HepG2 (cell line): ENCODE results near the gene MAPK13. TPM values are rescaled to one million over a fixed set of nuclear protein-coding genes. Genes with fewer than 3 reads are reported as not detected.

ENCODE experiments used
- AKNA ChIP-seq: sonication (generic); formaldehyde crosslinking; IDR thresholded peaks from 2 replicates; pipeline ENCODE4 v1.4.0; 2020; ENCODE audit warnings: missing genetic modification reagents, borderline replicate concordance
- BHLHE40 ChIP-seq: IDR thresholded peaks from 2 replicates; pipeline ENCODE4 v1.6.1; 2011; ENCODE audit warnings: low read length, improper control_type of control experiment
- DPF2 ChIP-seq: sonication (generic); formaldehyde crosslinking; IDR thresholded peaks from 2 replicates; pipeline ENCODE4 v1.4.0; 2020; ENCODE audit warnings: mild to moderate bottlenecking, low read depth, missing genetic modification reagents, borderline replicate concordance
- ELF1 ChIP-seq: sonication (generic); formaldehyde crosslinking; IDR thresholded peaks from 2 replicates; pipeline ENCODE4 v1.4.0; 2020; ENCODE audit warnings: missing genetic modification reagents
- ESRRA ChIP-seq: sonication (generic); formaldehyde crosslinking; IDR thresholded peaks from 2 replicates; pipeline ENCODE4 v1.5.1; 2020; ENCODE audit warnings: mild to moderate bottlenecking, low read depth, missing genetic modification reagents
- FOXC1 ChIP-seq: sonication (generic); formaldehyde crosslinking; IDR thresholded peaks from 2 replicates; pipeline ENCODE4 v1.8.0; 2022; ENCODE audit warnings: mild to moderate bottlenecking, missing genetic modification reagents, borderline replicate concordance
- HDAC6 ChIP-seq: fragments of 200-600 bp; sonication (generic); IDR thresholded peaks from 2 replicates; pipeline ENCODE4 v1.7.0; 2017; ENCODE audit warnings: mild to moderate bottlenecking, antibody characterized with exemption, low read length, low read depth
- HES4 ChIP-seq: sonication (generic); formaldehyde crosslinking; IDR thresholded peaks from 2 replicates; pipeline ENCODE4 v1.9.0; 2021; ENCODE audit warnings: mild to moderate bottlenecking, missing genetic modification reagents, borderline replicate concordance
- IRX3 ChIP-seq: sonication (generic); formaldehyde crosslinking; IDR thresholded peaks from 2 replicates; pipeline ENCODE4 v1.8.1; 2023; ENCODE audit warnings: mild to moderate bottlenecking, low read depth, missing genetic modification reagents, borderline replicate concordance
- JDP2 ChIP-seq: sonication (generic); formaldehyde crosslinking; IDR thresholded peaks from 2 replicates; pipeline ENCODE4 v1.8.1; 2022; ENCODE audit warnings: missing genetic modification reagents, borderline replicate concordance
- MAZ ChIP-seq, 2 experiments: sonication (generic) in 1 of 2; formaldehyde crosslinking in 1 of 2; IDR thresholded peaks; 2 replicates each; pipeline versions ENCODE4 v1.5.0 to v1.6.1; 2012 to 2020; ENCODE audit warnings: low read depth in 2 of 2, mild to moderate bottlenecking in 2 of 2, borderline replicate concordance in 1 of 2, improper control_type of control experiment in 1 of 2, low read length in 1 of 2, missing genetic modification reagents in 1 of 2, moderate library complexity in 1 of 2
- MXD4 ChIP-seq: IDR thresholded peaks from 2 replicates; pipeline ENCODE4 v1.6.1; 2016; ENCODE audit warnings: mild to moderate bottlenecking, missing biosample characterization, missing genetic modification reagents
- NCOA2 ChIP-seq: sonication (generic); formaldehyde crosslinking; IDR thresholded peaks from 2 replicates; pipeline ENCODE4 v1.8.0; 2022; ENCODE audit warnings: inconsistent platforms
- NR2F6 ChIP-seq, 2 experiments: IDR thresholded peaks; 2 replicates each; pipeline ENCODE4 v1.6.1; 2016; ENCODE audit warnings: antibody characterized with exemption in 1 of 2, mild to moderate bottlenecking in 1 of 2
- SATB2 ChIP-seq: sonication (generic); formaldehyde crosslinking; IDR thresholded peaks from 2 replicates; pipeline ENCODE4 v1.5.0; 2020; ENCODE audit warnings: missing genetic modification reagents
- ZNF138 ChIP-seq: sonication (generic); formaldehyde crosslinking; IDR thresholded peaks from 2 replicates; pipeline ENCODE4 v1.5.0; 2020; ENCODE audit warnings: mild to moderate bottlenecking, low read depth, missing genetic modification reagents
- ZNF230 ChIP-seq: sonication (generic); formaldehyde crosslinking; IDR thresholded peaks from 2 replicates; pipeline ENCODE4 v1.4.0; 2020; ENCODE audit warnings: mild to moderate bottlenecking, missing genetic modification reagents
- polyA plus RNA-seq, 8 experiments: library from polyadenylated mRNA; depleted of rRNA in 3 of 8; stranded (reverse) in 7 of 8; unstranded in 1 of 8; fragments of >200 nt; fragmentation: Illumina TruSeq in 4 of 8; extraction: Trizol in 4 of 8; gene quantifications; 2 replicates each; pipeline versions ENCODE4 v1.2.1 to v1.2.3, GENCODE V29; 2011 to 2016; ENCODE audit warnings: low read depth in 4 of 8, missing spikeins in 1 of 8, mixed read lengths in 1 of 8; ENCODE audit not compliant: insufficient read depth in 1 of 8
- total RNA-seq, 5 experiments: library from RNA; depleted of rRNA; stranded (reverse); fragments of >200 nt; fragmentation: Illumina TruSeq; extraction: Trizol; gene quantifications; 2 replicates each; pipeline ENCODE4 v1.2.3, GENCODE V29; 2016; ENCODE audit warnings: low read depth in 1 of 5
- TF ChIP-seq, protein P1 (sequence below): IDR thresholded peaks from 2 replicates; pipeline ENCODE4 v1.6.1; 2016; ENCODE audit warnings: missing biosample characterization, missing genetic modification reagents, low read depth
- TF ChIP-seq, protein P2 (sequence below): sonication (generic); formaldehyde crosslinking; IDR thresholded peaks from 2 replicates; pipeline ENCODE4 v1.8.0; 2022; ENCODE audit warnings: missing genetic modification reagents, mild to moderate bottlenecking, inconsistent platforms, borderline replicate concordance
- TF ChIP-seq, protein P3 (sequence below): IDR thresholded peaks from 2 replicates; pipeline ENCODE4 v1.6.1; 2016; ENCODE audit warnings: mild to moderate bottlenecking, missing biosample characterization, missing genetic modification reagents

The MAPK13 gene
- total and polyA plus RNA-seq, 2 of the 13 experiments (the other 11 are each of a cell fraction or from before 2014, with no cell fraction given) = 12.7 to 43.4 TPM

- TF ChIP-seq ZNF230 (CRISPR knock-in tag) (no peak), HES4 (CRISPR knock-in tag) (no peak), FOXC1 (no peak; the same call in 1 of the 2 replicates), ZNF138 (CRISPR knock-in tag) (no peak), JDP2 (CRISPR knock-in tag) (no peak), SATB2 (CRISPR knock-in tag) (no peak), MXD4 (CRISPR knock-in tag) (peak; percentile 75), NCOA2 (CRISPR knock-in tag) (peak; percentile 95), IRX3 (no peak), NR2F6 (IDR thresholded peaks at IDR 0.05) (peak; percentile 74), NR2F6 (CRISPR knock-in tag; IDR thresholded peaks at IDR 0.05) (peak; percentile 91), ELF1 (CRISPR knock-in tag) (peak; percentile 80), HDAC6 (no peak), BHLHE40 (peak; percentile 82), AKNA (CRISPR knock-in tag) (no peak), MAZ (IDR thresholded peaks at IDR 0.05; ENCODE audit: borderline replicate concordance, low read depth, low read length) (no peak), MAZ (CRISPR knock-in tag; IDR thresholded peaks at IDR 0.05; ENCODE audit: low read depth) (peak; percentile 48; the same call in 1 of the 2 replicates), ESRRA (CRISPR knock-in tag) (peak; percentile 78), DPF2 (peak; percentile 98)
- TF ChIP-seq, protein P1, sequence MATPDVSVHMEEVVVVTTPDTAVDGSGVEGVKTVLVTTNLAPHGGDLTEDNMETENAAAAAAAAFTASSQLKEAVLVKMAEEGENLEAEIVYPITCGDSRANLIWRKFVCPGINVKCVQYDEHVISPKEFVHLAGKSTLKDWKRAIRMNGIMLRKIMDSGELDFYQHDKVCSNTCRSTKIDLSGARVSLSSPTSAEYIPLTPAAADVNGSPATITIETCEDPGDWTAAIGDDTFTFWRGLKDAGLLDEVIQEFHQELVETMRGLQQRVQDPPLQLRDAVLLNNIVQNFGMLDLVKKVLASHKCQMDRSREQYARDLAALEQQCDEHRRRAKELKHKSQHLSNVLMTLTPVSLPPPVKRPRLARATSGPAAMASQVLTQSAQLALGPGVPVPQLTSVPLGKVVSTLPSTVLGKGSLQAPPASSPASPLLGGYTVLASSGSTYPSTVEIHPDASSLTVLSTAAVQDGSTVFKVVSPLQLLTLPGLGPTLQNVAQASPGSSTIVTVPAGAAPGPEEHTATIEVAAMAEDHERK (CRISPR knock-in tag) = no peak
- TF ChIP-seq, protein P2, sequence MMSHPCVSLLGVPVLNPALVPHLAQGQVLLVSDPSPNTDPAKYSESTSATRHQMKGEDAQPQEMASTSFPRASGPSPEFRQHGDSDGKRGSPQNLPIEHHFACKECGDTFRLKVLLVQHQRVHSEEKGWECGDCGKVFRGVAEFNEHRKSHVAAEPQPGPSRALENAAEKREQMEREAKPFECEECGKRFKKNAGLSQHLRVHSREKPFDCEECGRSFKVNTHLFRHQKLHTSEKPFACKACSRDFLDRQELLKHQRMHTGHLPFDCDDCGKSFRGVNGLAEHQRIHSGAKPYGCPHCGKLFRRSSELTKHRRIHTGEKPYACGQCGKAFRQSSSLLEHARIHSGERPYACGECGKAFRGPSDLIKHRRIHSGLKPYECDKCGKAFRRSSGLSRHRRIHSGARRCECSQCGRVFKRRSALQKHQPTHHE (CRISPR knock-in tag) = no peak
- TF ChIP-seq, protein P3, sequence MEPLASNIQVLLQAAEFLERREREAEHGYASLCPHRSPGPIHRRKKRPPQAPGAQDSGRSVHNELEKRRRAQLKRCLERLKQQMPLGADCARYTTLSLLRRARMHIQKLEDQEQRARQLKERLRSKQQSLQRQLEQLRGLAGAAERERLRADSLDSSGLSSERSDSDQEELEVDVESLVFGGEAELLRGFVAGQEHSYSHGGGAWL (CRISPR knock-in tag) = no peak
Observed at GRCh38 chr6:36095497-36096391, 34.6 kb upstream of the MAPK13 start (continued).
